Calu3 (cell line): Measurements from ENCODE around the gene LAMC3. TPM values are rescaled to one million over a fixed set of nuclear protein-coding genes. Genes with fewer than 3 reads are reported as not detected.
A peak's percentile ranks its signal among the peaks of the same experiment; 100 is the strongest.

Experiments
- BruUV-seq: library from RNA; stranded (reverse); fragments of 400-500 nt; replicated peaks from 2 replicates; lab custom pipeline; 2021; lab: Mats Ljungman, UMichigan
- CTCF ChIA-PET: fragments of 300-600 bp; sonication (Branson Sonifier 250); formaldehyde crosslinking; loops from one replicate; lab custom pipeline; 2022; ENCODE audit warnings: antibody characterized with exemption; lab: Charles Lee
- DNase-seq: peaks from one replicate; pipeline ENCODE4 v3.0.0; 2022
- H3K27ac Mint-ChIP-seq: one replicate; pipeline ENCODE4 v1.8.0; 2022; ENCODE audit warnings: mixed read lengths; ENCODE audit not compliant: unreplicated experiment
- H3K27me3 Mint-ChIP-seq: one replicate; pipeline ENCODE4 v1.8.0; 2022; ENCODE audit warnings: mixed read lengths; ENCODE audit not compliant: unreplicated experiment
- H3K36me3 Mint-ChIP-seq: one replicate; pipeline ENCODE4 v1.8.0; 2022; ENCODE audit warnings: mild to moderate bottlenecking, moderate library complexity, mixed read lengths; ENCODE audit not compliant: insufficient read depth, unreplicated experiment
- H3K4me1 Mint-ChIP-seq: one replicate; pipeline ENCODE4 v1.8.0; 2022; ENCODE audit warnings: mild to moderate bottlenecking, low read depth, mixed read lengths; ENCODE audit not compliant: unreplicated experiment
- H3K4me3 Mint-ChIP-seq: one replicate; pipeline ENCODE4 v1.8.0; 2022; ENCODE audit warnings: mild to moderate bottlenecking, low read depth, moderate library complexity, mixed read lengths; ENCODE audit not compliant: unreplicated experiment
- H3K9me3 Mint-ChIP-seq: one replicate; pipeline ENCODE4 v1.8.0; 2022; ENCODE audit warnings: low read depth, mixed read lengths; ENCODE audit not compliant: unreplicated experiment
- intact Hi-C: fragments of 100-400 bp; cut with micrococcal nuclease; formaldehyde crosslinking; loops from one replicate; pipeline ENCODE4 v1.10.0; 2022; ENCODE audit not compliant: unreplicated experiment
- total RNA-seq: library from RNA; stranded (reverse); gene quantifications from 2 replicates; pipeline ENCODE4 v1.2.3, GENCODE V29; 2022
- TF ChIP-seq, protein P1 (sequence below): fragments of 200-600 bp; IDR thresholded peaks from one replicate; pipeline ENCODE4 v1.8.0; 2022; ENCODE audit warnings: antibody characterized with exemption; ENCODE audit not compliant: unreplicated experiment

The LAMC3 gene
- total RNA-seq, 1 experiment from 2014 or later: not detected

DNA sequence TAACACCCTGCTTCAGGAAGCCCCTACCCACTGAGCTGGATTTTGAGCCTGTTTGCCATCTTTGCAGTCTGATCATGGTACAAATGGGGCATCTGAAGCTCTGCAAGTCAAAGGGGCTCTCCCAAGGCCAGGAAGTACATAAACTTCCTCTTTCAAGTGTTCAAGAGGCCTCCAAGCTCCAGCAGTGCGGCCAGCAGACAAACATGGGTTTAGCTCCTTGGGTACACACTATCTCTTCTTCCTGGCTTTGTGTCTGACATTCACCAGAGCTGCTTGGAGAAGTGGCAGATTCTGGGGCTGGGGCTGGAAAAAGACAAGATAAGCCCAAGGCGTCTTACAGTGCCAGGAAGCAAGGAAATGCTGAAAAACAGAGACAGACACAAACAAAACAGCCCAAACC is 34.1 kb downstream of the LAMC3 start:
- TF ChIP-seq, protein P1, sequence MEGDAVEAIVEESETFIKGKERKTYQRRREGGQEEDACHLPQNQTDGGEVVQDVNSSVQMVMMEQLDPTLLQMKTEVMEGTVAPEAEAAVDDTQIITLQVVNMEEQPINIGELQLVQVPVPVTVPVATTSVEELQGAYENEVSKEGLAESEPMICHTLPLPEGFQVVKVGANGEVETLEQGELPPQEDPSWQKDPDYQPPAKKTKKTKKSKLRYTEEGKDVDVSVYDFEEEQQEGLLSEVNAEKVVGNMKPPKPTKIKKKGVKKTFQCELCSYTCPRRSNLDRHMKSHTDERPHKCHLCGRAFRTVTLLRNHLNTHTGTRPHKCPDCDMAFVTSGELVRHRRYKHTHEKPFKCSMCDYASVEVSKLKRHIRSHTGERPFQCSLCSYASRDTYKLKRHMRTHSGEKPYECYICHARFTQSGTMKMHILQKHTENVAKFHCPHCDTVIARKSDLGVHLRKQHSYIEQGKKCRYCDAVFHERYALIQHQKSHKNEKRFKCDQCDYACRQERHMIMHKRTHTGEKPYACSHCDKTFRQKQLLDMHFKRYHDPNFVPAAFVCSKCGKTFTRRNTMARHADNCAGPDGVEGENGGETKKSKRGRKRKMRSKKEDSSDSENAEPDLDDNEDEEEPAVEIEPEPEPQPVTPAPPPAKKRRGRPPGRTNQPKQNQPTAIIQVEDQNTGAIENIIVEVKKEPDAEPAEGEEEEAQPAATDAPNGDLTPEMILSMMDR: no peak
- Mint-ChIP-seq H3K27ac (no peak overlapping the region), H3K27me3 (no peaks in the 10 kb centered on the region), H3K9me3 (no peaks in the 10 kb centered on the region), H3K4me3 (no peak overlapping the region), H3K4me1 (no peaks in the 10 kb centered on the region), H3K36me3 (no peaks in the 10 kb centered on the region)
- DNase-seq: no peak
- intact Hi-C loops: no loop called here
- no TSS peak for BruUV-seq
- CTCF ChIA-PET: interaction anchor here (0.6 kb wide), 1 partner anchor 286 kb away, joined by 3 read pairs; no protein-coding TSS in a partner anchor

DNA sequence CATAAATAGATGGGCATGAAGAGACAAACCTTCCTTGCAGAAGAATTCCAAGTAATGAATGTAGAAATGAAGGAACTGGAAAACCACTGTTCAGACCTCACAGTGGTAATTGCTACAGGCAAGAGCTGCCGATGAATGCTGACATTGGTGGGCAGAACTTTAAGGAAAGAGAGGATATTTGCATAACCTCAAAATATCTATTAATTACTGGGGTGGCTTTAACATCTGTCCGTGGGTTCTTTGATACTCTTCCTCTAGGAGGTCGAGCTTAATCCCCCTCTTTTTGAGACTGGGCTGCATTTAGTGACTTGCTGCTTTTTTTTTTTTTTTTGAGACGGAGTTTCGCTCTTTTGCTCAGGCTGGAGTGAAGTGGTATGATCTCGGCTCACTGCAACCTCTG is 34.7 kb downstream of the LAMC3 start:
- intact Hi-C loops: no loop called here
- Mint-ChIP-seq H3K27ac (no peak overlapping the region), H3K4me3 (no peak overlapping the region), H3K4me1 (no peaks in the 10 kb centered on the region), H3K9me3 (no peaks in the 10 kb centered on the region), H3K36me3 (no peaks in the 10 kb centered on the region), H3K27me3 (no peaks in the 10 kb centered on the region)
- TF ChIP-seq, protein P1: no peak
- no peak for DNase-seq
- no TSS peak for BruUV-seq
- CTCF ChIA-PET: interaction anchor here (0.6 kb wide), 1 partner anchor 287 kb away, joined by 3 read pairs; no protein-coding TSS in a partner anchor

DNA sequence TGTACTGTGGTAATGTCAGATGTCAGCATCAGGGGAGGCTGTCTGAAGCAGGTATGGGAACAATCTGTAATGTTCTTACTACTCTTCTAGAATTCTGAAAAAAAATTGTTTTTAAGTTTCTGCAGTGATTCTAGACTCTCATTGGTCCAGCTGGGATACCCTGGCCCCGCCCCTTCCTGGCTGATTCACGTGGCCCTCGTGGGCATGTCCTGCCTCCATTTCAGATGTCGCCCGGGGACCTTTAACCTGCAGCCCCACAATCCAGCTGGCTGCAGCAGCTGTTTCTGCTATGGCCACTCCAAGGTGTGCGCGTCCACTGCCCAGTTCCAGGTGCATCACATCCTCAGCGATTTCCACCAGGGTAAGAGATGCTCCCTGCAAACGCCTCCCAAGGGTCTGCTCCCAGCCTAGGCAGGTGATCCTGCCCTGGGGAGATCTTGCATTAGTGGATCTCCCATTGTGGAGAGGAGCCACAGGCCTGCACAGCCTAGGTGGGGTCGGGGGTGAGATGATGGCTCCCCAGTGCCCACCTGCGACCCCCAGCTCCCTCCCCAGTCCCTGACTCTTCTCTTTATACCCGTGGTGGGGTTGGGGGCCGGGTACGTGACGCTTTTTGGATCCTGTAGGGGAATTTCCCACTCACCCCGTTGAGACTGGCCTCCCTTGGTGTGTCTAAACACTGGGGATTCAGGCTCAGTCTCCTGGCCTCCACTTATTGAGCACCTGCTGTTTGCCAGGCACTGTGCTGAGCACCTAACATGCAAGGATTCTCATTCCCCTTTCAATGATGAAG is 36.5 kb downstream of the LAMC3 start:
- intact Hi-C loops: loop anchor here (5.0 kb wide), 1 partner anchor 178 kb away; no protein-coding TSS in a partner anchor
- peak; percentile 4 for DNase-seq

DNA sequence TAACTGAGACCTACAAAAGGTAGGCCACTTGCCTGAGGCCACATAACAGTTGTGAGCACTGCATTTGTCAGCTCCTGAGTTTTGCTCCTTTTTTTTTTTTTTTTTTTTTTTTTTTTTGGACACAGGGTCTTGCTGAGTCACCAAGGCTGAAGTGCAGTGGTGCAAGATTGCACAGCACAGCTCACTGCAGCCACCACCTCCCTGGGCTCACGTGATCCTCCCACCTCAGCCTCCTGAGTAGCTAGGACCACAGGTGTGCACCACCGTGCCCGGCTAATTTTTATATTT is 37.1 kb downstream of the LAMC3 start:
- Mint-ChIP-seq H3K36me3 (peaks cover 4% of the 10 kb centered on the region), H3K27me3 (peaks cover 10% of the 10 kb centered on the region), H3K27ac (no peak overlapping the region), H3K4me1 (no peaks in the 10 kb centered on the region), H3K4me3 (no peak overlapping the region), H3K9me3 (no peaks in the 10 kb centered on the region)
- intact Hi-C loops: loop anchor here (5.0 kb wide), 1 partner anchor 179 kb away; no protein-coding TSS in a partner anchor
- TF ChIP-seq, protein P1: no peak
- CTCF ChIA-PET: interaction anchor here (0.7 to 2.2 kb wide), 5 partner anchors 48 to 179 kb away, joined by 3 to 7 read pairs (median 5); no protein-coding TSS in a partner anchor
- DNase-seq: no peak
- BruUV-seq: no TSS peak

More for the DNA sequence above, 36.5 kb downstream of the LAMC3 start:
- no TSS peak for BruUV-seq
- CTCF ChIA-PET: interaction anchor here (0.7 to 2.2 kb wide), 3 partner anchors 47 to 179 kb away, joined by 3 to 7 read pairs (median 5); no protein-coding TSS in a partner anchor
- peaks cover 5% of the 10 kb centered on the region for H3K27me3 Mint-ChIP-seq
- H3K4me3 Mint-ChIP-seq: no peak overlapping the region
- H3K27ac Mint-ChIP-seq: no peak overlapping the region
- no peaks in the 10 kb centered on the region for H3K4me1 Mint-ChIP-seq
- TF ChIP-seq, protein P1: no peak
- no peaks in the 10 kb centered on the region for H3K9me3 Mint-ChIP-seq
- H3K36me3 Mint-ChIP-seq: peaks cover 4% of the 10 kb centered on the region
